Activated naive CD4-positive, alpha-beta T cell (primary cell): ENCODE data around the gene FASTK.

Experiments used
- DNase-seq, 4 experiments: peaks; one replicate each; lab custom pipeline; 2025; lab: John Stamatoyannopoulos, UW

FASTK gene, protein sequence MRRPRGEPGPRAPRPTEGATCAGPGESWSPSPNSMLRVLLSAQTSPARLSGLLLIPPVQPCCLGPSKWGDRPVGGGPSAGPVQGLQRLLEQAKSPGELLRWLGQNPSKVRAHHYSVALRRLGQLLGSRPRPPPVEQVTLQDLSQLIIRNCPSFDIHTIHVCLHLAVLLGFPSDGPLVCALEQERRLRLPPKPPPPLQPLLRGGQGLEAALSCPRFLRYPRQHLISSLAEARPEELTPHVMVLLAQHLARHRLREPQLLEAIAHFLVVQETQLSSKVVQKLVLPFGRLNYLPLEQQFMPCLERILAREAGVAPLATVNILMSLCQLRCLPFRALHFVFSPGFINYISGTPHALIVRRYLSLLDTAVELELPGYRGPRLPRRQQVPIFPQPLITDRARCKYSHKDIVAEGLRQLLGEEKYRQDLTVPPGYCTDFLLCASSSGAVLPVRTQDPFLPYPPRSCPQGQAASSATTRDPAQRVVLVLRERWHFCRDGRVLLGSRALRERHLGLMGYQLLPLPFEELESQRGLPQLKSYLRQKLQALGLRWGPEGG

DNA sequence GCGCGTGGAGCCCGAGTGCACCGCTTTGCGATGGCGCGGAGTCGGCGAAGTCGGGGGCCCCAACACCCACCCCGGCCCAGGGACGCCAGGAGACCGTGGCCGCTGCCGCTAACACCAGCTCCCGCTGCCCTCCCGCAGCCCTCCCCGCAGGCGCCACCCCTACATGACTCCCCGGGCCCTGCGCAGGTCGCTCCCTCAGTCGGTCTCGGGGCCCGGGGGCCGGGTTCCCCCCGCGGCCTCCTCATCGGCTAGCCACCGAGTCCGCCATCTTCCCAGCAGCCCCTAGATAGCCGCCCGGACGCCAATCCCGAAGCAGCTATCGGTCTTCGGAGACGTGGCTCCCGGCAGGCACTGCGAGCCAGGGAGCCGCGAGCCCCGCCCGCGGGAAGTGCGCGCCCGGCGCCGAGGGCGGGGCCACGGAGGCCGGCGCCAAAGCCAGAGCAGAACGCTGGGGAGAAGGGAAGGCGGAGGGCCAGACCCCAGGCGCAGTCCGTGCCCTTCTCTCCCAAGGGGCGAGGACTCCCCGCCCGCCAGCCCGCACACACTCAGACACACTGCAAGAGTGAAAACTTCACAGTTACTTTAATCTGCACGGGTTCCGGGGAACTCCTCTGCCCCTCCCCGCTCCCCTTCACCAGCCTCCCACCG lies at the start of gene FASTK:
FASTK (minus strand) TSS at position 288 of the 648 bp plus-strand sequence; CDS start at position 245, 43 bp downstream.
- peak; percentile 45 to 80 (median 76) for DNase-seq

- DNase-seq = no peak
Observed at GRCh38 chr7:151129960-151130591, 49.5 kb upstream of the FASTK start.

DNA sequence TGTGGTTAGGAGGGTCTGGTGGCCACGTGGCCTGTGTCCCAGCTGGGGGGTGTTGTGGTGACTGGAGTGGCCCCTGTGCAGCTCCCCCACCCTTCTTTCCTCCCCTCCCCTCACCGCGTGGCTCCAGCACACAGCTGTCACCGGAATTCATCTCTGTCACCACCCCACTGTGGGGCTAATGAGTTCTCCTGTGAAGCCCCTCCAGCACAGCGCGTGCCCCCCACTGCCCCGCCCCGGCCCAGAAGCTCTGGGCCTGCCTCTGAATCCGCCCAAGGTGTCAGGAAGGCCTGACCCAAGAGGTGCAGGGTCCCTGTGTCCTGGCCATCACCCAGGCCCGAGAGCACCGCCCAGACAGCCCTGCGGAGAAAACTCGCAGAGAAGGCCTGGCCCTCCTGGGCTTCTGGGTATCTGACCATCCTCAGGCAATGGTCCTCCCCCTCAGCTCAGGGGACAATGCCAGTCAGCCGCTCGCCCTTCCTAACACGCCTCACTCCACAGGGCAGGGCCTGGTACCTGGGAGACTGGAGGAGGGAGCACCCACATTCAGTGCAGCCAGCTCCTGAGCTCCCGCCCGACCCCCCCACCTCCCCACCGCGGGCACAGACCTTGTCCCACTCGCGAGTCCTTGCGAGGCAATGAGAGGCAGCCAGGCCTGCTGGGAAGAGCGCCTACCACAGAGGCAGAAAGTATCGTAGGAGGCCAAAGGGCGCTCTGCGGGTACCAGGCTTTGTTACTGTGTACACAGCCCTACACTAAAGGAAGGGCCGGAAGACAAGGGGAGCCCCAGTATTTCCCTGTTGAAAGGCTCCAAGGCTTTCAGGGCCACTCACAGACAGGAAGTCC lies 48.7 kb upstream of the FASTK start:
- DNase-seq = no peak

DNA sequence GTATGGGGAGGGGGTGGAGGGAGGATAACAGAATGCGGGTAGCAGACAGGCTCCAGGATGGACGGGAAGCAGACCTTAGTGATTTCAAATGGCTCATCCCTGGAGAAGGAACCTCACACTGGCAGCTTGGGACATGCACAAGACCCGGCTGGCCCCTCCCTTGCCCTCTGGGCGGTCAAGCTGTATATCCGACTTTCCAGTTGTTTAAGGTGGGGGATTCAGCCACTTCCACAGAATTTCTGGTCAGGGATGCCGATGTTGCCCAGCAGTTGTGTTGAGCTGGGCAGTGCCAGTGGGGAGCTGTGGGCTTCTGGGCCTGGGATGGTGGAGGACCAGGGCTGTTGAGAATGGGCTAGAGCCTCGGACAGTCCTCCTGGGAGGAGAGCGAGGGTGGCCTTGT lies 48.1 kb upstream of the FASTK start:
- no peak for DNase-seq

DNA sequence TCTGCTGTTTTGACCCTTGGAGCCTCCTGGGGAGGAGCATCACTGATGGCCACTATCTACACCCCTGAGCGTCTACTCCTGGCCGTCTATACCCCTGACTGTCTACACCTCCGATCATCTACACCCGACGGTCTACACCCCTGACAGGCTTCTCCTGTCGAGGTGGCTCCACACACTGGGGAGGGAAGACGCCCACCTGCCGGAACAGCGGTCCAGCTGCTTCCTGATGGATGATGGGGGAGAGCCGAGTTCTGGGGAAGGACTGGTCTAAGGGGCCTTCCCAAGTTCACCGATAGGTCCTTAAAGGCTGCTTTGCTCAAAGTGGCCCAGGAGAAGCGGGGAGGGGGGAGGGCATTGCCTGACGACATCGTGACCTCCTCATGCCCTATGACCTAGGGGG lies 47.5 kb upstream of the FASTK start:
- DNase-seq = no peak

GRCh38 chr7:151126491-151127137 lies 46.0 kb upstream of the FASTK start:
- DNase-seq = no peak

GRCh38 chr7:151125846-151126481 lies 45.4 kb upstream of the FASTK start:
- no peak for DNase-seq

DNA sequence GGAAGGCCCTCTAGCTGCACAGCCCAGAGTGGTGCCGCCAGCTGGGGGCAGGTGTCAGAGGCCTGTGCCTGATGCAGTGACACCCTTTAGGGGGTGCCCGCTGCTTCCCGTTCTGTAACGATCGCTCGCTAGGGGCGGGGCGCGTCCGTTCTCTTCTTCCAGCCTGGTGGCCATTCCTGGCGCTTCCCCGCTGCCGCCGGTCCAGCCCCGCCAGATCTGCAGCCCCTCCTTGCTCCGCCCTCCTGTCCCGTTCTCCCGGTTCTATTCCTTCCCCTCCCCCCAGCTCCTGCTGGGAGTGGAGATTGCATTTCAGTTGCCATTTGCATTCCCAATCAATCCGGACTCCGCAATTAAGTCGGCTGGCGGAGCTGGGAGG lies 44.8 kb upstream of the FASTK start:
- DNase-seq = no peak

- DNase-seq = no peak
Observed at GRCh38 chr7:151124899-151125399, 44.3 kb upstream of the FASTK start.

DNA sequence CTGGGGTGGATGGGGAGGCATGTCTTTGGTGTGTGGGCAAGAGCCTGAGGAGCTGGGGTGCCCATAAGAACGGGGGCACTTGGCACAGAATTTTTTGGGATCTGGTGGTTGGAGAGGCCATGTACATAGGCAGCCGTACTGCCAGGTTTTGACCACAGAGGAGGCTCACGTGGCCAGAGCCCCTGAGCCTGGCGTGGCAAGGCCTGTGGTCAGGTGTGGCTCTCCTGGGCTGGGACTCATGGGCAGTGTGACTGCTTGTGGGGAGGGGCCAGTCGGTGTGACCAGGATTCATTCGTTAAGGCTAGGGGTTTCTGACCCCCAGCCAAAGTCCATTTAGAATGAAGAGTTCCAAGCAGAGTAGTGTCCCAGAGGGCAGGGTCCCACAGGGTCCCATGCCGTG lies 43.9 kb upstream of the FASTK start:
- no peak for DNase-seq

- DNase-seq = peak; percentile 58 to 74 (median 74)
Observed at GRCh38 chr7:151123822-151124464, 43.3 kb upstream of the FASTK start.

GRCh38 chr7:151123158-151123821 lies 42.7 kb upstream of the FASTK start:
- no peak for DNase-seq

GRCh38 chr7:151122796-151123157 lies 42.2 kb upstream of the FASTK start:
- DNase-seq = no peak

DNA sequence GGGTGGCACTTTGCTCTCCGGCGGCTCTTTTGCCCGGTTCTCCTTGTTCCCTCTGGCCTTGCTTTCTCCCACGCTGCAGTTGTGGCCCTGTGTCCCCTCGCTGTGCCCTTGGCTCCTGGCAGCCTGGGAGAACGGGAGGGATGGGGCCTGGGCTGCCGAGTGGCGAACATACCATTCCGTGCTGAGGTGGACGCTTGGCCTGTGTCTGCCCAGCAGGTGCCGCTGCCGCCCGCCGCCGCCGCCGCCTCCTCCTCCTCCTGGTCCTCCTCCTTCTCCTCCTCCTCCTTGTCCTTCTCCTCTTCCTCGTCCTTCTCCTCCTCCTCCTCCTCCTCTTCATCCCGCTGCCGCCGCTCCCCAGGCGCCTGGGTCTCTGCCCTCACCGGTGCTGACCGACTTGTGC lies 41.7 kb upstream of the FASTK start:
- no peak for DNase-seq

DNA sequence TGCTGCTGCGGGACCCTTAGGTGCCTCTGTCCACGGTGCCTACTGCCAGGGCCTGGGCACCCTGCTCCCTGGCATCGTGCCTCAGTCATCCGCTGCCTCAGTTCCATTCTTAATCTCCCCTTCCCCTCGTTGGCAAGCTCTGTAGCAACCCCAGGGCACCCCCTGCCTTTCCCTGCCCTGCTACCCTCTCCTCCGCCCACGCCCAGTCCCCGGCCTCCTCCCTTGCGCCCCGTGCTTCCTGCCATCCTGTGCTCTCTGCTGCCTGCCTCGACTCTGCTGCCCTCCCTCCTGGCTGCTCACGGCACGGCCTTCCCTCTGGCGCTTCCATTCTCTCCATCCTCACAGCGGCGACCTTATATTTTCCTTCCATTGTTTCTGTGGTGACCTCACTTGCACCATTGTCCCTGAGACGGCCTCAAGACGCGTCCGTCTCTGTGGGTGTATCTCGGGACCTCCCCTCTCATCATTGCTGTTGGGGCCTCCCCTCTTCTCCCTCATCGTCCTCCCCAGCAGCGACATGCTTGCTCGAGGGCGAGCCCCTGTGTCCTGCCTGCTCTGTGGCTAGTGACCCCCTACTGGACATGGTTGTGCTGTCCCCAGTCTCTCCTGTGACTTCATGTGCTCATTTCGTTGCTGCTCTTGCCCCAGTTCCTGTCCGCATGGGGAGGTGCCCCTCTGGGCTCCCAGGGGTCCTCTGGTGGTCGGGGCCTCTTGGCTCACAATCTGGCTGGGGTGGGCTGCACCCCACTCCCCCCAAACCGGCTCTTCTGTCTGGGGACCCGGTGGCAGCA lies 41.0 kb upstream of the FASTK start:
- no peak for DNase-seq

GRCh38 chr7:151120896-151121295 lies 40.3 kb upstream of the FASTK start:
- DNase-seq = no peak

- DNase-seq = no peak
Observed at GRCh38 chr7:151119902-151120301, 39.3 kb upstream of the FASTK start.

- no peak for DNase-seq
Observed at GRCh38 chr7:151119055-151119415, 38.4 kb upstream of the FASTK start.
